SKM-1 treated with dmso at 0.1 percent for 144 hours (cell line): ENCODE measurements around the gene GAS2L1.
A peak's percentile ranks its signal among the peaks of the same experiment; 100 is the strongest.

ENCODE experiments used
- DNase-seq: peaks from one replicate; lab custom pipeline; 2025; ENCODE audit not compliant: unreplicated experiment; lab: John Stamatoyannopoulos, UW

GAS2L1 gene

DNA sequence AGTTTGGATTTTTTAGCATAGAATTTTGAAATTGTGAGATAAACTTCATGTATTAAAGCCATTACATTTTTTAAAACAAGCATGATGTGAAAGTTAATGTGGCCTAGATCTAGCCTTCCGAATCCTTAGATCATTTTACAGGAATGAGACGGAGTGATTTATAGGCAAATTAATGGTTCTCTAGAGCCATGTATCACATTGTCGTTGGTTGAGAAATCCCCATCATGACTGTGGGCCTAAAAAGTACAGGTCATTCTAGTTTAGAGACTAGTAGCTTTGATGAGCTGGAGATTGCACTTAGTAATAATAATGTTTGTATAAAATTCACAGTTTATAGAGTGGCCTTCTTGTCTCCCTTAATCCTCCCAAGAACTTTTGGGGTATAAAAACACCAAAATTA, 31.3 kb upstream of the GAS2L1 start:
- no peak for DNase-seq

- no peak for DNase-seq
Measured at GRCh38 chr22:29275819-29276565, 30.5 kb upstream of the GAS2L1 start.

GRCh38 chr22:29277927-29278326, 28.5 kb upstream of the GAS2L1 start:
- no peak for DNase-seq

DNA sequence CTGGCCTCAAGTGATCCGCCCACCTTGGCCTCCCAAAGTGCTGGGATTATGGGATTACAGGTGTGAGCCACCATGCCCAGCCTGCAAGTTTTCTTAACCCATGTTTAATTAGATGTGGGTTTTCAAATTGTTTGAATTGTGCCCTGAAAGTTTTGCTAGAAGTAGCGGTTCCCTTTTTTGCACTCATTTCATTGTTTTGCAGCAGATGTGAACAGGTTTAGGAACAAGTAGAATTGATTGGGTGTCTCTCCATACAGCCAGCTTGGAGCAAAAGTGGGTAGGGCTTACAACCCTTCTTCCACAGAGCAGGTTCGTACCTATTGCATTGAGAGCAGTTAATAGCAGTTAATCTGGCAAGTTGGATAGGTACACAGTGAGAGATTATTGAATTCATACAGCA, 22.3 kb upstream of the GAS2L1 start:
- no peak for DNase-seq

DNA sequence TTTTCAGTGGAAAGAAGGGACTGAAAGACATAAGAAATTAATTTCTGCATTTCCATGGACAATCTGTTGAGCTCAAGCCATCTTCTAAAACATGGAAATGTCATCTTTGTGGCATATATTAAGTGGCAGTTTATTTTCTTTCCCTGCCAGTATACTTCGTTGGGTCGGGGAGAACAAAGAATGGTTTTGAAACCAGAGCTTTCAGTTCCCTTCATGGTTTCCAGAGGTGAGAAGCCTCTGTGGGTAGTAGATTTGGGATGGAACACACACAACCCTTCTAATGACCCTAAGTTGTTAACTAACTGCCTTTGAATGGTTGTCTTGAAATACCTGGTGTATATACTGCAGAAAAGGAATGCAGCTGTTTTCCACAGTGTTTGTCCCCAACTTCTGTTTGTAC, 17.6 kb upstream of the GAS2L1 start:
- DNase-seq, result no peak

DNA sequence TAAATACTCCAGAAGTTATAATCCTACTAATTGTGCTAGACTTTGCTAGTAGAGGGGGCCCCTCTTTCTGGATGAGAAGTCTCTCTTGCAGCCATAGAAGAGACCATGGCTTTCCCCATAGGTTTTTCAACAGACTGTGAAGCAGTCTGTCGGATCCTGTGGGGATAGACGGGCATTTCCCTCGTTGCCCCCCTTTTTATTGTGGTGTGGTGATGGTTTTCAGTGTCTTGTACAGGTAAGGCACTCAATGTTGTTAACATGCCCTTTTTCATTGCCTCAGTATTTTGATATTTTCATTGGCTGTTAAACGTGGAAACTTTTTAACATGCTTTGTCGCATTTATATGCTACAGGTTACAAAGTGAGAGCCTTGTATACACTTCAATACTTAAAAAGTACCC, 16.4 kb upstream of the GAS2L1 start:
- DNase-seq, result no peak

DNA sequence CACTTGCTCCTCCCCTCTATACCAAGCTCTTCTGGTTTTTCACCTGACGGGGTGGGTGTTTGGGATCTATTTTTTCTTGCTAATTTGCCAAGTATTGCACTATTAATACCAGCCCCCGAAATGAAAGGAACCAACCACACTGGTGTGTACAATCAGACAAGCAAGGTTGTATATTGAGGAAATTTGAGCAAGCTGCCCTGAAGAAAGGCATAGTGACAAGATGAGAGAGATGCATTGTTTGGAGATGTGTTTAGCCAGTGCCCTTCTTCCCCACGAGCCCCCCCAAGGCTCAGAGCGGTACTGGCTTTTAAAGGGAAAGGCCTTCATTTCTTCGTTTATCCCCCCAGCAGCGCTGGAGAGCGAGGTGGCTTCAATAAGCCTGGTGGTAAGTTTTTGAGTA, 15.2 kb upstream of the GAS2L1 start:
- no peak for DNase-seq

DNA sequence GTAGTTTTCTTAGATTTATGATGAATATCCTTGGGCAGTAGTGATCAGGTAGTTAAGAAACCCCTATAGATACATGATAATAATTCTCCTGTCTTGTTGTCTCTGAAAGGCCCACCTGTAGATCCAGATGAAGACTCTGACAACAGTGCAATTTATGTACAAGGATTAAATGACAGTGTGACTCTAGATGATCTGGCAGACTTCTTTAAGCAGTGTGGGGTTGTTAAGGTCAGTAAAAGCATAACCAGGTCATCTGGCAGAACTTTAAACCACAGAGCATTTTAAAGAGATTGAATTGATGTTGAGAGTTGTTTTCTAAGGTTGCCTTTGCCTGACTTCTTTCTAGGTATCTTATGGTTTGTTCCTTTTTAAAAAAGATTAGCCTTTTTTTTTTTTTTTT, 14.1 kb upstream of the GAS2L1 start:
- DNase-seq, result no peak

DNA sequence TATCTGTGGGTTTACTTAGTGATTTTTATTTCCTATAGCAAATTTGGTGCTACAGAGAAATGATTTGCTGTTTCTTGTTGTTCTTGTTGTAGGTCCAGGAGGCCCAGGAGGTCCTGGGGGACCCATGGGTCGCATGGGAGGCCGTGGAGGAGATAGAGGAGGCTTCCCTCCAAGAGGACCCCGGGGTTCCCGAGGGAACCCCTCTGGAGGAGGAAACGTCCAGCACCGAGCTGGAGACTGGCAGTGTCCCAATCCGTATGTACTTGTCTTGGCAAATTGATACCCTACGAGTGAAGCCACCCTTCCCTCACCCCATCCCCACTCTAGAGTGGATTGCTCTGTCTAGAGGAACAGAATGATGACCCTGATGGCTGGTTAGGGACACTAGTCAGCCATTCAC, 7.8 kb upstream of the GAS2L1 start:
- no peak for DNase-seq

- DNase-seq, result no peak
Measured at GRCh38 chr22:29299136-29299900, 7.1 kb upstream of the GAS2L1 start.

GRCh38 chr22:29300467-29300806, 6.0 kb upstream of the GAS2L1 start:
- no peak for DNase-seq

DNA sequence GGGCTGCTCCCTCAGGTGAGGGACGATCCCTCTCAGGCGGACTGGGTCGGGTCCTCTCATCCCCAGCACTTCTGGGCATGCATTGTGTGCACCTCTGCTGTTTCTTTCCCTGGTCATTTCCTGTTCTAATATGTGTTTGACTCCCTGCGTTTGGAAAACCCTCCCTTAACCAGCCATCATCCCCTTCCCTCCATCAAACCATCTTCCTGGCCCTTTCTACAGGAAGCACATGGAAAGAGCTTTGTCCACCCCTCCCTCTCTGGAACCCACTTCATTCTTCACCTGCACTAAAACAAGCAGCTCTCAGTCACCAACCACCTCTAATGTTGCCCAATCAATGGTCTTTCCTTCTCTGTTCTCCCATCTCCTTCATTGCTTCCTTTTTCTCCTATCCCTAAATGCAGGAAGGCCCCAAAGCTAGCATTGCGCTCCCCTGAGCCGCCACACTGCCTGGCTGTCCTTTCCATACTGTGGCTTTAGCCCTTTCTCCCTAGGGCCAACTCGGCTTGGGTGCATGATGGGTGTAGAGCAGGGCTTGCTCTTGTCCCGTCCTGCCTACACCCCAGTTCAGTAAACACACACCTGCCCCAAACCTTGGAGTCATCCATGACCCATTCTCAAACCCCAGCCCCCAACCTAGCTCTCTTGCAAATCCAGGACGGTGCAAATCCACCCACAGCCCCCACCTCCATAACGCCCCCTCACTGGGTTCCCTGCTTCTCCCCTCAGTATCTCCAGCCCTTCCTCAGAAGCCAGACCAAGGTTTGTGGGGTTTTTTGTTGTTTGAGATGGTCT, 5.4 kb upstream of the GAS2L1 start:
- DNase-seq, result no peak

GRCh38 chr22:29301716-29302401, 4.6 kb upstream of the GAS2L1 start:
- no peak for DNase-seq

DNA sequence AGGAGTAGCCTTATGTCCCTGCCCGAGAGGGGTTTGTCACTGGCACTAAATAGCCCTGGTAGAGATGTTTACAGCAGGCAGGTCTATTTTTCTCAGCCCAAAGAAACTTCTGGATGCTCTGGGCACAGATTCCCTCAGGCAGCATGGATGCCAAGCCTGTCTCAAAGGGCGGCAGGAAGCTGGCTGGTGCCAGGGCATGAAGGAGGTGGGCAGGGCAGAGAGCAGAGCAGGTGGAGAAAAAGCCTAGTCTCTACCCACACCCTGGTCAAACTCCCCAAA, 4.1 kb upstream of the GAS2L1 start:
- DNase-seq, result no peak

DNA sequence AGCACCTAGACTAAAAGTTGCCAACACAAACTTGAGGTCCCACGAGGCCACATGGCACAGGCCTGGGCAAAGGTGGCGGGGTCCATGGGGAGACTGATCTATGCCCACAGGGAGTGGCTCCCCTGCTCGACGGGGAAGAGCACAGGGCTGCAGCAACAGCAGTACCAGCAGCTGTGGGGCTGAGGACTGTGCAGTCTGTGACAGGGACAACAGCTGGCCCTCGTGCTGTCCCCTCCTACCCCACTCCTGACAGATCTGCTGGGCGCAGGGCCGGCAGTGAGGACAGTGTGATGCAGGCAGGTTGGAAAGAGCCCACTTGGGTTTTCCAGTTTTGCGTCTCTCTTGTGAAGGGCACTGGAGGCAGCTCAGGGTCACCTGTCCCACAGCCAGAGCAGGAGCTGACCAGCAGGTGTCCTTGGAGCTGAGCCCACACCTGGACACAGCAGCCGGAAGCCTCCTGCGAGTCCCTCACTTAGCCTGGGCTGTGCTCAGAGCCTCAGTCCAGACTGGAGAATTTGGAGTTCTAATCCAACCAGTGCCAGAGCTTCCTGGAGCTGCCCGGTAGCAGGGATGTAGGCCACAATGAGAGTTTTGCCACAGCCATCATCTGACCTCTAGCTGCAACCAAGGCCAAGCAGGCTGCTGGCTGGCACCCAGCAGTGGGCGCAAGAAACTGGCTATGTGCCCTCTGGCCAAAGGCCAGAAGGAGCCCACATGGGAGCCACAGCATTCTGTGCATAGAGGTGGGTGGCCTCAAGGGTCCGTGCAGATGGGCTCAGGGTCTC, 3.6 kb upstream of the GAS2L1 start:
- no peak for DNase-seq

DNA sequence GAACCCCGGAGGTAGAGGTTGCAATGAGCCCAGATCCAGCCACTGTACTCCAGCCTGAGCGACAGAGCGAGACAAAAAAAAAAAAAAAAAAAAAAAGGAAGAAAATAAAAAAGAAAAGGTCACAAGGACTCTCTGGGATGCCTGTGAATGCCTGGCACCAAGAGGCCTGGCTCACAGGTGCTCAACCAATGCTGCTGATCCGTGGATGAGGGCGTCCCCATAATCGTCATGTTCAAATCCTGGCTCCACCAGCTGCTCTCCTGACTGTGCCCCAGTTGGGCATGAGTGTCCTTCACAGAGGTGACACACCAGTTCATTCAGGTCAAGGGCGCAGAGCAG, 645 bp upstream of the GAS2L1 start:
- DNase-seq, result no peak

DNA sequence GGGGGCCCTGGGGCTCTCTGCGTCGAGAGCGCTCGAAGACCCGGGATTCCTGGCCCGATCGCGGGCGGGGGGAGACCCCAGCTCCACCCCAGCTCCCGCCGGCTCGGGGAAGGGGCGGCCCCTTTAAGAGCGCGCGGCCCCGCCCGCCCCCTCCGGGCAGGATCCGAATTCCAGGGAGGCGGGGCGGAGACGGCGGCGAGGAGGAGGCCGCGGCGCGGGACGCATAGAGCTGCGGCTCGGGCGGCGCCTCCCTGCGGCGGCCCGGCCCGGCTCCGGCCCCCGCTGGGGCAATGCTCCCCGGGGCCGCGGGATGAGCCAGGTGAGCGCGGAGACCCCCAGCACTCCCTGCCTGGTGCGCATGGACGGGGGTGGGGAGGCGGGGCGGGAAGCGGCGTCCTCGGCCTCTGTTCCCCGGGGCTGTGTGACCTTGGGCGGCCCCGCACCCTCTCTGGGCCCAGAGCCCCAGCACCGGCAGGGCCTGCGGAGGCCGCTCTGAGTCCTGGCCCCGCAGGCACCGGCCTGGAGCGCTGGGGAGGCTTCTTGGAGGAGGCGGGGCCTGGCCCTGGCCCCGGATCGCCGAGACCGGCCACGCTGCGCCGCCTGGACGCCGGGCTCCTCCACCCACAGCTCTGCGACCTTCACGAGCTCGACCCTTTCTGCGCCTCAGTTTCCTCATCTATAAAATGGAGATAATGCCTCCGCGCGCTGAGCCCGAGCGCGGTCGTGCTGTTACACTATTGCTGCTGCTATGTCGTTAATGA, 565 bp downstream of the GAS2L1 start:
- peak; percentile 67 for DNase-seq

DNA sequence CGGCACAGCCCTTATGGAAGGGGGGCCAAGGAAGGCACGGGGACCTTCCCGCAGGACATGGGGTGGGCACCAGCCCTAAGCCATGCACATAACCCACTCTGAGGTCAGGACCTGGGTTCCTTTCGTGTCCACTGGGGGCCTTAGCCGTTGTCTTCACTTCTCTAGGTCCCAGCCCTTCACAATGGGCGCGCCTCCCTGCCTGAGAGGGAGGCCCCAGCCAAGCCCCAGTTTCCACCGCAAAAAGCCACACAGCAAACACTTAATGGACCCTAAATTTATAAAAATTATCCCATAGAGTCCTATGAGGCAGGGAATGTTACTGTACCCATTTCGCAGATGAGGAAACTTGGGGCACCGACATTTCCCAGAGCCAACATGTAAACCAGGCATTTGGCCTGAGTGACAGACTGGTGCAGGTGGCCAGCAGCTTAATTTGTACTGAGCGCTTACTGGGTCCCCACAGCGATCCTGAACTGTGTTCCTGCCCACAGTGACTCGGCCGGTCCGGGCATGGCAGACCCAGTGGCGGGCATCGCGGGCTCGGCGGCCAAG, 1.2 kb downstream of the GAS2L1 start:
- no peak for DNase-seq

DNA sequence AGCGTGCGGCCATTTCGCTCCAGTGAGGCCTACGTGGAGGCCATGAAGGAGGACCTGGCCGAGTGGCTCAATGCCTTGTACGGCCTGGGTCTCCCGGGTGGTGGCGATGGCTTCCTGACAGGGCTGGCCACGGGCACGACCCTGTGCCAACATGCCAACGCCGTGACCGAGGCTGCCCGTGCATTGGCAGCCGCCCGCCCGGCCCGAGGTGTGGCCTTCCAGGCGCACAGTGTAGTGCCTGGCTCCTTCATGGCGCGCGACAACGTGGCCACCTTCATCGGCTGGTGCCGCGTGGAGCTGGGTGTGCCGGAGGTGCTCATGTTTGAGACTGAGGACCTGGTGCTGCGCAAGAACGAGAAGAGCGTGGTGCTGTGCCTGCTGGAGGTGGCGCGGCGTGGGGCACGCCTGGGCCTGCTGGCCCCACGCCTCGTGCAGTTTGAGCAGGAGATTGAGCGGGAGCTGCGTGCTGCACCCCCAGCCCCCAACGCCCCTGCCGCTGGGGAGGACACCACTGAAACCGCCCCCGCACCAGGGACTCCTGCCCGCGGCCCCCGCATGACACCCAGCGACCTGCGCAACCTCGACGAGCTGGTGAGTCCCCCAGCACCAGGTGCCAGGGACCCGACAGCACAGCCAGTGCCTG, 1.8 kb downstream of the GAS2L1 start:
- DNase-seq, result no peak
